WTC11 (cell line): ENCODE results near the gene SLC47A1. TPM values are rescaled to one million over a fixed set of nuclear protein-coding genes. Genes with fewer than 3 reads are reported as not detected.

Source experiments
- ATAC-seq: fragments of 200-7000 bp; cut with Tn5 transposase; 2 replicates; pipeline ENCODE4 v1.10.0; 2021; ENCODE audit warnings: mild to moderate bottlenecking, moderate library complexity
- CTCF ChIA-PET: fragments of 300-600 bp; sonication (Branson Sonifier 250); formaldehyde crosslinking; loops from one replicate; lab custom pipeline; 2021; ENCODE audit warnings: antibody characterized with exemption; lab: Charles Lee
- POLR2A ChIA-PET: fragments of 350-600 bp; sonication (Branson Sonifier 250); formaldehyde crosslinking; loops from one replicate; lab custom pipeline; 2021; ENCODE audit warnings: antibody characterized with exemption; lab: Charles Lee
- DNase-seq: peaks from one replicate; pipeline ENCODE4 v3.0.0; 2021; ENCODE audit warnings: low spot score
- H3K27ac Mint-ChIP-seq: 2 replicates; pipeline ENCODE4 v1.8.0; 2021; ENCODE audit warnings: mixed read lengths
- H3K27me3 Mint-ChIP-seq: 2 replicates; pipeline ENCODE4 v1.8.0; 2021; ENCODE audit warnings: low read depth, mild to moderate bottlenecking, moderate library complexity, mixed read lengths
- H3K36me3 Mint-ChIP-seq: 2 replicates; pipeline ENCODE4 v1.8.0; 2021; ENCODE audit warnings: mixed read lengths
- H3K4me1 Mint-ChIP-seq: 2 replicates; pipeline ENCODE4 v1.8.0; 2022; ENCODE audit warnings: mixed read lengths
- H3K4me3 Mint-ChIP-seq: 2 replicates; pipeline ENCODE4 v1.8.0; 2021; ENCODE audit warnings: mild to moderate bottlenecking, moderate library complexity, mixed read lengths
- H3K9me3 Mint-ChIP-seq: 2 replicates; pipeline ENCODE4 v1.8.0; 2021; ENCODE audit warnings: mixed read lengths
- ATF1 ChIP-seq: sonication (generic); formaldehyde crosslinking; IDR thresholded peaks from 2 replicates; pipeline ENCODE4 v1.8.1; 2023; ENCODE audit warnings: mild to moderate bottlenecking, moderate library complexity, missing genetic modification reagents
- CREM ChIP-seq: sonication (generic); formaldehyde crosslinking; IDR thresholded peaks from 2 replicates; pipeline ENCODE4 v1.8.1; 2022; ENCODE audit warnings: mild to moderate bottlenecking, missing genetic modification reagents, moderate library complexity
- E2F4 ChIP-seq: sonication (generic); formaldehyde crosslinking; IDR thresholded peaks from 2 replicates; pipeline ENCODE4 v1.8.1; 2022; ENCODE audit warnings: low read depth, mild to moderate bottlenecking, moderate library complexity, missing genetic modification reagents, borderline replicate concordance
- ELF4 ChIP-seq: sonication (generic); formaldehyde crosslinking; IDR thresholded peaks from 2 replicates; pipeline ENCODE4 v1.8.1; 2022; ENCODE audit warnings: low read depth, mild to moderate bottlenecking, moderate library complexity, missing genetic modification reagents
- GABPB1 ChIP-seq: sonication (generic); formaldehyde crosslinking; IDR thresholded peaks from 2 replicates; pipeline ENCODE4 v1.8.1; 2023; ENCODE audit warnings: mild to moderate bottlenecking, missing genetic modification reagents
- MLX ChIP-seq: sonication (generic); formaldehyde crosslinking; IDR thresholded peaks from 2 replicates; pipeline ENCODE4 v1.8.1; 2023; ENCODE audit warnings: mild to moderate bottlenecking, missing genetic modification reagents, moderate library complexity
- PRRX2 ChIP-seq: fragments of 250-450 bp; sonication (Bioruptor Pico); IDR thresholded peaks from 2 replicates; pipeline ENCODE4 v1.8.0; 2021; ENCODE audit warnings: mild to moderate bottlenecking
- SMAD4 ChIP-seq: sonication (generic); formaldehyde crosslinking; IDR thresholded peaks from 2 replicates; pipeline ENCODE4 v1.8.0; 2022; ENCODE audit warnings: mild to moderate bottlenecking, missing genetic modification reagents
- TCF7 ChIP-seq: sonication (generic); formaldehyde crosslinking; IDR thresholded peaks from 2 replicates; pipeline ENCODE4 v1.8.0; 2022; ENCODE audit warnings: mild to moderate bottlenecking, low read depth, missing genetic modification reagents, moderate library complexity
- TEAD4 ChIP-seq: sonication (generic); formaldehyde crosslinking; IDR thresholded peaks from 2 replicates; pipeline ENCODE4 v1.8.0; 2022; ENCODE audit warnings: mild to moderate bottlenecking, missing genetic modification reagents
- ZNF281 ChIP-seq: sonication (generic); formaldehyde crosslinking; IDR thresholded peaks from 2 replicates; pipeline ENCODE4 v1.8.0; 2023; ENCODE audit warnings: mild to moderate bottlenecking, missing genetic modification reagents
- total RNA-seq: library from RNA; stranded (reverse); gene quantifications from 3 replicates; pipeline ENCODE4 v1.2.3, GENCODE V29; 2021
- TF ChIP-seq, protein P1 (sequence below): sonication (generic); formaldehyde crosslinking; conservative IDR thresholded peaks from 2 replicates; pipeline ENCODE4 v1.8.1; 2023; ENCODE audit warnings: mild to moderate bottlenecking, low read depth, missing genetic modification reagents, moderate library complexity
- TF ChIP-seq, protein P2 (sequence below): sonication (generic); formaldehyde crosslinking; IDR thresholded peaks from 2 replicates; pipeline ENCODE4 v1.8.1; 2023; ENCODE audit warnings: mild to moderate bottlenecking, missing genetic modification reagents, borderline replicate concordance
- TF ChIP-seq, protein P3 (sequence below): sonication (generic); formaldehyde crosslinking; IDR thresholded peaks from 2 replicates; pipeline ENCODE4 v1.8.0; 2022; ENCODE audit warnings: mild to moderate bottlenecking, missing genetic modification reagents

Gene SLC47A1
- total RNA-seq, 1 experiment from 2014 or later: 2.5 TPM

DNA sequence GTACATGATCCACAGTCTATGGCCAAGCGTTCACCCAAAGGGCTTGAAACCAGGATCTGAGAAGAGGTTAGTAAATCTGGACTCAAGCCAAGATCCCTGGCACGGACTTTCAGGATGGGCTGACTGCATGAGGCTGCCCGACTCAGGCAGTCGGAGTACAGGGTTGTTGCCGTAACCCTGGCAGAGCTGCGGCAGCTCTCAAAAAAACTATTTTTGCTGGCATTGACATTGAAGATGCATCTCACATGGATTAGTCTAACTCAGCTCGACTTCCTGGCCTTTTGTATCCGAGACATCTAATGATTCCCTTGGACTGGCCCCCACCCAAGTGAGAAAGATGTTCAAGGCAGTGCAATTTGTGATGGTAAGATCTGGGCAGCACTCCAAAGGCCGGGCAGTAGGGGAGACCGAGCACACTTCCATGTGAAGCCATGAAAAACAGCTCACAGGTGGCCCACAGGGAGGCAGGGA is 6.2 kb downstream of the SLC47A1 start (continued):
- TF ChIP-seq, protein P1, sequence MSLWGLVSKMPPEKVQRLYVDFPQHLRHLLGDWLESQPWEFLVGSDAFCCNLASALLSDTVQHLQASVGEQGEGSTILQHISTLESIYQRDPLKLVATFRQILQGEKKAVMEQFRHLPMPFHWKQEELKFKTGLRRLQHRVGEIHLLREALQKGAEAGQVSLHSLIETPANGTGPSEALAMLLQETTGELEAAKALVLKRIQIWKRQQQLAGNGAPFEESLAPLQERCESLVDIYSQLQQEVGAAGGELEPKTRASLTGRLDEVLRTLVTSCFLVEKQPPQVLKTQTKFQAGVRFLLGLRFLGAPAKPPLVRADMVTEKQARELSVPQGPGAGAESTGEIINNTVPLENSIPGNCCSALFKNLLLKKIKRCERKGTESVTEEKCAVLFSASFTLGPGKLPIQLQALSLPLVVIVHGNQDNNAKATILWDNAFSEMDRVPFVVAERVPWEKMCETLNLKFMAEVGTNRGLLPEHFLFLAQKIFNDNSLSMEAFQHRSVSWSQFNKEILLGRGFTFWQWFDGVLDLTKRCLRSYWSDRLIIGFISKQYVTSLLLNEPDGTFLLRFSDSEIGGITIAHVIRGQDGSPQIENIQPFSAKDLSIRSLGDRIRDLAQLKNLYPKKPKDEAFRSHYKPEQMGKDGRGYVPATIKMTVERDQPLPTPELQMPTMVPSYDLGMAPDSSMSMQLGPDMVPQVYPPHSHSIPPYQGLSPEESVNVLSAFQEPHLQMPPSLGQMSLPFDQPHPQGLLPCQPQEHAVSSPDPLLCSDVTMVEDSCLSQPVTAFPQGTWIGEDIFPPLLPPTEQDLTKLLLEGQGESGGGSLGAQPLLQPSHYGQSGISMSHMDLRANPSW (CRISPR knock-in tag): no peak
- TF ChIP-seq TEAD4 (CRISPR knock-in tag): no peak
- TF ChIP-seq PRRX2 (CRISPR knock-in tag): no peak
- TF ChIP-seq, all 79 proteins: peak for 0

DNA sequence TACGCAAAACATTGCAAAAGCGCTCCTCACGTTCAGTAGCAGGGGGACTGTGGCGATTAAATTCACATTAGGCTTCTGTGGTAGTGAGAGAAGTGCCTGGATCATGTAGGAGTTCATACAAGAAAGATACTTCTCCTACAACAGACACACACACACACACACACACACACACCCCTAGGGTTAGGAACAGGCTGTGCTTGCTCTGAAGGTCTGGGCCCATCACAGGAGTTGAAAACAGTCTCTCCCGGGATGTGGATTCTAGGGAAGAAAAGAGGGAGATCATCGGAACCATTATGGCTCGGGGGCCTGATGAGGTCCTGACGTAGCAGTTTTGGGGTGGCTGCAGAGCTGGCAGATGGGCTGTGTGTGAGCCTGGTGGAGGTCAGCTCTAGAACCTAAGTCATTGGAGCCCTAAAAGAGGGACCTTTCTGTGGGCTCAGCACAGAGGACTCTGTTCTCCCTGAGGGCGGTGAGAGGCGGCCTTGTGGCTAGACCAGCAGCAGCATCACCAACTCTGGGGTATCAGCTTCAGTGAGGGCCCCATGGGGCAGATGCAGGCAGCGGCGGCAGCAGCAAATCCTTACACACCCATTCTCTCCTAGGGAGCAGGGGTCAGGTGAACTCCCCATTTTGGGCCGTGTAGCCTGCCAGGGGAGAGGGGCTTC is 7.2 kb downstream of the SLC47A1 start:
- no peak for ATAC-seq
- H3K27me3 Mint-ChIP-seq: peaks cover 6% of the 10 kb centered on the region
- DNase-seq: no peak
- CTCF ChIA-PET: interaction anchor here (0.6 to 1.4 kb wide), 5 partner anchors 11 to 223 kb away, joined by 3 to 5 read pairs (median 3); no protein-coding TSS in a partner anchor
- TF ChIP-seq ATF1 (CRISPR knock-in tag): no peak
- TF ChIP-seq MLX (CRISPR knock-in tag): no peak
- no peak for TF ChIP-seq TCF7 (CRISPR knock-in tag)
- TF ChIP-seq CREM (CRISPR knock-in tag): no peak
- TF ChIP-seq SMAD4 (CRISPR knock-in tag): no peak
- TF ChIP-seq E2F4: no peak
- TF ChIP-seq, protein P2, sequence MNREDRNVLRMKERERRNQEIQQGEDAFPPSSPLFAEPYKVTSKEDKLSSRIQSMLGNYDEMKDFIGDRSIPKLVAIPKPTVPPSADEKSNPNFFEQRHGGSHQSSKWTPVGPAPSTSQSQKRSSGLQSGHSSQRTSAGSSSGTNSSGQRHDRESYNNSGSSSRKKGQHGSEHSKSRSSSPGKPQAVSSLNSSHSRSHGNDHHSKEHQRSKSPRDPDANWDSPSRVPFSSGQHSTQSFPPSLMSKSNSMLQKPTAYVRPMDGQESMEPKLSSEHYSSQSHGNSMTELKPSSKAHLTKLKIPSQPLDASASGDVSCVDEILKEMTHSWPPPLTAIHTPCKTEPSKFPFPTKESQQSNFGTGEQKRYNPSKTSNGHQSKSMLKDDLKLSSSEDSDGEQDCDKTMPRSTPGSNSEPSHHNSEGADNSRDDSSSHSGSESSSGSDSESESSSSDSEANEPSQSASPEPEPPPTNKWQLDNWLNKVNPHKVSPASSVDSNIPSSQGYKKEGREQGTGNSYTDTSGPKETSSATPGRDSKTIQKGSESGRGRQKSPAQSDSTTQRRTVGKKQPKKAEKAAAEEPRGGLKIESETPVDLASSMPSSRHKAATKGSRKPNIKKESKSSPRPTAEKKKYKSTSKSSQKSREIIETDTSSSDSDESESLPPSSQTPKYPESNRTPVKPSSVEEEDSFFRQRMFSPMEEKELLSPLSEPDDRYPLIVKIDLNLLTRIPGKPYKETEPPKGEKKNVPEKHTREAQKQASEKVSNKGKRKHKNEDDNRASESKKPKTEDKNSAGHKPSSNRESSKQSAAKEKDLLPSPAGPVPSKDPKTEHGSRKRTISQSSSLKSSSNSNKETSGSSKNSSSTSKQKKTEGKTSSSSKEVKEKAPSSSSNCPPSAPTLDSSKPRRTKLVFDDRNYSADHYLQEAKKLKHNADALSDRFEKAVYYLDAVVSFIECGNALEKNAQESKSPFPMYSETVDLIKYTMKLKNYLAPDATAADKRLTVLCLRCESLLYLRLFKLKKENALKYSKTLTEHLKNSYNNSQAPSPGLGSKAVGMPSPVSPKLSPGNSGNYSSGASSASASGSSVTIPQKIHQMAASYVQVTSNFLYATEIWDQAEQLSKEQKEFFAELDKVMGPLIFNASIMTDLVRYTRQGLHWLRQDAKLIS (CRISPR knock-in tag): no peak
- TF ChIP-seq GABPB1: no peak
- peaks cover 38% of the 10 kb centered on the region for H3K4me1 Mint-ChIP-seq
- no peaks in the 10 kb centered on the region for H3K36me3 Mint-ChIP-seq
- no peaks in the 10 kb centered on the region for H3K9me3 Mint-ChIP-seq
- no peak overlapping the region for H3K27ac Mint-ChIP-seq
- POLR2A ChIA-PET: interaction anchor here (0.6 kb wide), 2 partner anchors 32 to 59 kb away, joined by 3 read pairs; no protein-coding TSS in a partner anchor
- H3K4me3 Mint-ChIP-seq: no peak overlapping the region

DNA sequence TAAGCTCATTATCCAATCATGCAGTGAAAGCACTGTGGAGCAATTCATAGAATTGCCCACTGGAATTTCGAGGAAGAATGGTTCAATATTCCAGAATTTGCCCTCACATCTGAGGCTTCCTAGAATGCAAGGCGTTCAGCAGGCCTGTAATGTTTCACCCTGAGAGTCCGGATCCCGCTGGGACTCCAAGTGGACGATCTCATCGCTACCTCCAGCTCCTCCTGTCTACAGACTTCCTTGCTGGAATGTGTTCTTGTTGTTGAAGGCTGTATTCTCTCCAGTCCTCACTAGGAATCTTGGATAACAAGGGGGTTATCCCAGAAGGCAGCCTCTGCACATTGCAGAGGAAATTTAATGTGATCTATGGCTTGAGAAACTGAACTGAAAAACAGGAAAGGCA is 7.8 kb downstream of the SLC47A1 start:
- POLR2A ChIA-PET: interaction anchor here (0.6 kb wide), 1 partner anchor 59 kb away, joined by 3 read pairs; no protein-coding TSS in a partner anchor
- TF ChIP-seq, protein P3, sequence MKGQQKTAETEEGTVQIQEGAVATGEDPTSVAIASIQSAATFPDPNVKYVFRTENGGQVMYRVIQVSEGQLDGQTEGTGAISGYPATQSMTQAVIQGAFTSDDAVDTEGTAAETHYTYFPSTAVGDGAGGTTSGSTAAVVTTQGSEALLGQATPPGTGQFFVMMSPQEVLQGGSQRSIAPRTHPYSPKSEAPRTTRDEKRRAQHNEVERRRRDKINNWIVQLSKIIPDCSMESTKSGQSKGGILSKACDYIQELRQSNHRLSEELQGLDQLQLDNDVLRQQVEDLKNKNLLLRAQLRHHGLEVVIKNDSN (CRISPR knock-in tag): no peak
- TF ChIP-seq ELF4 (CRISPR knock-in tag) (no peak), ZNF281 (CRISPR knock-in tag) (no peak), TCF7 (CRISPR knock-in tag) (no peak)
- Mint-ChIP-seq H3K27ac (no peak overlapping the region), H3K9me3 (no peaks in the 10 kb centered on the region), H3K4me3 (no peak overlapping the region), H3K4me1 (peaks cover 38% of the 10 kb centered on the region), H3K36me3 (no peaks in the 10 kb centered on the region), H3K27me3 (peaks cover 3% of the 10 kb centered on the region)
- CTCF ChIA-PET: interaction anchor here (0.7 to 1.4 kb wide), 3 partner anchors 26 to 111 kb away, joined by 3 read pairs; no protein-coding TSS in a partner anchor
- ATAC-seq (no peak; the same call in 1 of the 2 replicates), DNase-seq (no peak)
